Upper lobe of left lung (tissue), 6 donors: ENCODE results near the gene SLC2A14. TPM values are rescaled to one million over a fixed set of nuclear protein-coding genes. Genes with fewer than 3 reads are reported as not detected.
A peak's percentile ranks its signal among the peaks of the same experiment; 100 is the strongest.
"Not testable (repeated sequence)": the region's sequence is repeated elsewhere in the genome, so short reads cannot be mapped to it uniquely, and the experiment has no call there.

Experiments
- ATAC-seq, 2 donors: fragments of 200-7000 bp; cut with Tn5 transposase; one replicate each; pipeline ENCODE4 v1.9.1; 2022; ENCODE audit warnings: mild to moderate bottlenecking in 2 of 2, moderate library complexity in 2 of 2; ENCODE audit not compliant: low FRiP score in 2 of 2
- DNase-seq, 2 donors: peaks; one replicate each; pipeline ENCODE4 v3.0.0-alpha.2; 2019 to 2020
- H3K27ac ChIP-seq, 4 donors: fragments of 200-600 bp; sonication (generic); one replicate each; pipeline ENCODE4 v1.5.1; 2016 to 2019
- H3K27me3 ChIP-seq, 4 donors: fragments of 200-600 bp; sonication (generic); one replicate each; pipeline ENCODE4 v1.5.1; 2017 to 2019
- H3K36me3 ChIP-seq, 4 donors: fragments of 200-600 bp; sonication (generic); one replicate each; pipeline ENCODE4 v1.5.1; 2016 to 2019
- H3K4me1 ChIP-seq, 4 donors: fragments of 200-600 bp; sonication (generic); one replicate each; pipeline ENCODE4 v1.5.1; 2018 to 2019
- H3K4me3 ChIP-seq, 4 donors: fragments of 200-600 bp; sonication (generic); one replicate each; pipeline ENCODE4 v1.5.1; 2017 to 2019; ENCODE audit warnings: mild to moderate bottlenecking in 2 of 4, moderate library complexity in 1 of 4
- H3K9me3 ChIP-seq, 4 donors: fragments of 200-600 bp; sonication (generic); one replicate each; pipeline ENCODE4 v1.5.1; 2018 to 2019
- EP300 ChIP-seq, 4 donors: sonication (generic); formaldehyde crosslinking; IDR thresholded peaks; one replicate each; pipeline ENCODE4 v1.5.1; 2017; ENCODE audit warnings: antibody characterized with exemption in 4 of 4, control low read depth in 2 of 4
- POLR2A ChIP-seq, 4 donors: fragments of 450-650 bp; IDR thresholded peaks; one replicate each; pipeline ENCODE4 v1.5.1; 2016 to 2017; ENCODE audit warnings: antibody characterized with exemption in 4 of 4, mild to moderate bottlenecking in 2 of 4
- POLR2AphosphoS5 ChIP-seq, 2 donors: sonication (generic); formaldehyde crosslinking; IDR thresholded peaks; one replicate each; pipeline ENCODE4 v1.5.1; 2017; ENCODE audit warnings: antibody characterized with exemption in 2 of 2
- WGBS, 2 donors: methylation state at CpG; one replicate each; pipeline ENCODE4 v1.1.5; 2017 to 2018; 5-methylcytosine and 5-hydroxymethylcytosine counted together
- total RNA-seq, 6 donors: library from RNA; depleted of rRNA in 4 of 6; stranded (reverse); fragments of >200 nt in 4 of 6; gene quantifications; one replicate each; pipeline versions ENCODE4 v1.1.0 to v1.2.1, GENCODE V29; 2016 to 2021
- TF ChIP-seq, protein P1 (sequence below), 6 experiments: fragments of 450-650 bp in 4 of 6; fragments of 200-600 bp in 2 of 6; sonication (generic) in 2 of 6; IDR thresholded peaks; one replicate each; pipeline ENCODE4 v1.5.1; 2016 to 2019; ENCODE audit warnings: antibody characterized with exemption in 6 of 6
- donor health status: DM: no; HTN: no; CAD: no; lungs with moderate emphysema.
- donor health status: DM: no; HTN: yes; CAD: no; lungs with severe emphysema.

The SLC2A14 gene
- total RNA-seq, 6 donors from 2014 or later = 0.17 to 3.2 TPM; not detected in 4

DNA sequence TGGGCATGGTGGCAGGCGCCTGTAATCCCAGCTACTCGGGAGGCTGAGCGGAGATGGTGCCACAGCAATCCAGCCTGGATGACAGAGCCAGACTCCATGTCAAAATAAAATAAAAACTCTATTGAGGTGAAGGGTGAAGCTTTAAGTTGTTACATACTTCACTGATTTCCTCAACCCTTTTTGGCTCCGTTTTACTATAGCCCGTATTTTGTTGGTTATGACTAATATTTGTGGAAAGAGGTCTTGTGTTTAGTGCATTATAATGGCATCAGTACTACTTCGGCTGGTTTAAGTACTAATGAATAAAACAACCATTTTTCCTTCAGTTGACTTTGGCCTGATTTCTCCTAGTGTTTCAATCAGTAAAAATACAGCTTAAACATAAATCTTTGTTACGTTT lies 27.0 kb upstream of the SLC2A14 start:
- DNase-seq = no peak
- Histone ChIP-seq H3K9me3 (no peaks in the 10 kb centered on the region), H3K27ac (no peak overlapping the region), H3K27me3 (no peaks in the 10 kb centered on the region), H3K4me3 (no peak overlapping the region), H3K4me1 (no peaks in the 10 kb centered on the region), H3K36me3 (no peaks in the 10 kb centered on the region)
- WGBS, 2 donors = 86 to 88% methylated on average over 7 of the region's 7 CpGs
- TF ChIP-seq POLR2AphosphoS5 (IDR thresholded peaks at IDR 0.05) (no peak), EP300 (IDR thresholded peaks at IDR 0.05) (no peak), POLR2A (IDR thresholded peaks at IDR 0.05) (no peak)
- TF ChIP-seq, protein P1, sequence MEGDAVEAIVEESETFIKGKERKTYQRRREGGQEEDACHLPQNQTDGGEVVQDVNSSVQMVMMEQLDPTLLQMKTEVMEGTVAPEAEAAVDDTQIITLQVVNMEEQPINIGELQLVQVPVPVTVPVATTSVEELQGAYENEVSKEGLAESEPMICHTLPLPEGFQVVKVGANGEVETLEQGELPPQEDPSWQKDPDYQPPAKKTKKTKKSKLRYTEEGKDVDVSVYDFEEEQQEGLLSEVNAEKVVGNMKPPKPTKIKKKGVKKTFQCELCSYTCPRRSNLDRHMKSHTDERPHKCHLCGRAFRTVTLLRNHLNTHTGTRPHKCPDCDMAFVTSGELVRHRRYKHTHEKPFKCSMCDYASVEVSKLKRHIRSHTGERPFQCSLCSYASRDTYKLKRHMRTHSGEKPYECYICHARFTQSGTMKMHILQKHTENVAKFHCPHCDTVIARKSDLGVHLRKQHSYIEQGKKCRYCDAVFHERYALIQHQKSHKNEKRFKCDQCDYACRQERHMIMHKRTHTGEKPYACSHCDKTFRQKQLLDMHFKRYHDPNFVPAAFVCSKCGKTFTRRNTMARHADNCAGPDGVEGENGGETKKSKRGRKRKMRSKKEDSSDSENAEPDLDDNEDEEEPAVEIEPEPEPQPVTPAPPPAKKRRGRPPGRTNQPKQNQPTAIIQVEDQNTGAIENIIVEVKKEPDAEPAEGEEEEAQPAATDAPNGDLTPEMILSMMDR (IDR thresholded peaks at IDR 0.05) = no peak
- no peak for ATAC-seq

DNA sequence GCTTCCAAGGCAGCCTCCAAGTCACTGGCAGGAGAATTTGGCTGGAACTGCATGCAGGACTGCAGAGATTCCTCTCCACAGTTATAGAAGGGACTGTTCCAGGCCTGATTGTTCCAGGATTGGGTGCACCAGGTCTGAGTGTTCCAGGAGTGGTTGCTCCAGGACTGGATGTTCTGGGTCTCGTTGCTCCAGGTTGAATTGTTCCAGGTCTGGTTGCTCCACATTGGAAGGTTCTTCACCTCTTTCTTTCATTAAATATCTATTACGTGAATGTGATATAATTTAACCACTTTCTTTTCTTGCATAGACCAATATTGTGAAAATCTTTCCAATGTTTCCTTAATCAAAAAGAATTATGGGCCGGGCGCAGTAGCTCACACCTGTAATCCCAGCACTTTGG lies 24.0 kb upstream of the SLC2A14 start:
- 87 to 89% methylated on average over 4 of the region's 4 CpGs for WGBS, 2 donors
- not testable (repeated sequence) for H3K4me3 ChIP-seq, H3K9me3 ChIP-seq, ATAC-seq, H3K4me1 ChIP-seq, H3K27ac ChIP-seq, H3K36me3 ChIP-seq, DNase-seq, H3K27me3 ChIP-seq

DNA sequence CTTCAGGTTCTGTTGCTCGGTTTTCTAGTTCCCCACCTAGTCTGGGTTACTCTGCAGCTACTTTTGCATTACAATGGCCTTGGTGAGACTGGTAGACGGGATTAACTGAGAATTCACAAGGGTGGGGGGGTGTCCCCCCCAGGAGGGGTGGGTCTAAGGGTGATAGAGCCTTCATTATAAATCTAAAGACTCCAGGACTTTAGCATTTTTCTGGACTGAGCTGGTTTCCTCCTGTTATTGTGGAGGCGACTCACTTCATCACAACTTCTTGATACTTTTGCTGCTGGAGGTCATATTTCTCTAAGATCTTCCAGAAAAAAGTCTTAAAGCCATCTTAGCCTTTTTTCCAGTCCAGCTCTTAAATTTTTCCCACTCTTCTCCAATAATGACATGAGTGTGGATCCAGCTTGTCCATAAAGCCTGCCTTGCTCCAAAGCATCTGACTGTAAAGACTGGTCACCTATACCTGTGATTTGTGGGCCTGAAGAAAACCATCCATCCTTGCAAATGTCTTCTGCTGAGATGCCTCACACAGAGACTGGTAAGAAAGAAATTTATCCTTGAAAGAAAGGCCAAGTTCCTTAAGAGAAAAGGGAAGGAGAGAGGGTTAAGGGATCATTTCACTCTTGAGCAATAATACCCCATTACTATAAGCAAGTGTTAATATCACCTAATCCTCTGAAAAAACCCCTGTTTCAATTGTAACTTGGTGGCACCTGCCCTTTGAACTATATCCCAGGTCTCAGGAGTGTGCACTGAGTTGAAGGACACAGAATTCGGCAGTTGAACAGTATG lies 19.7 kb upstream of the SLC2A14 start:
- no peaks in the 10 kb centered on the region for H3K36me3 ChIP-seq
- no peak for ATAC-seq
- peaks cover 0 to 10% (median 5%) of the 10 kb centered on the region in 4 donors for H3K4me1 ChIP-seq
- no peaks in the 10 kb centered on the region for H3K27me3 ChIP-seq
- no peak overlapping the region for H3K4me3 ChIP-seq
- DNase-seq = no peak
- H3K27ac ChIP-seq = no peak overlapping the region
- TF ChIP-seq POLR2AphosphoS5 (IDR thresholded peaks at IDR 0.05) = no peak
- TF ChIP-seq POLR2A (IDR thresholded peaks at IDR 0.05) = no peak
- no peak for TF ChIP-seq EP300 (IDR thresholded peaks at IDR 0.05)
- TF ChIP-seq, protein P1 (IDR thresholded peaks at IDR 0.05) = no peak
- H3K9me3 ChIP-seq = no peaks in the 10 kb centered on the region
- 93 to 96% methylated on average over 4 of the region's 4 CpGs for WGBS, 2 donors

DNA sequence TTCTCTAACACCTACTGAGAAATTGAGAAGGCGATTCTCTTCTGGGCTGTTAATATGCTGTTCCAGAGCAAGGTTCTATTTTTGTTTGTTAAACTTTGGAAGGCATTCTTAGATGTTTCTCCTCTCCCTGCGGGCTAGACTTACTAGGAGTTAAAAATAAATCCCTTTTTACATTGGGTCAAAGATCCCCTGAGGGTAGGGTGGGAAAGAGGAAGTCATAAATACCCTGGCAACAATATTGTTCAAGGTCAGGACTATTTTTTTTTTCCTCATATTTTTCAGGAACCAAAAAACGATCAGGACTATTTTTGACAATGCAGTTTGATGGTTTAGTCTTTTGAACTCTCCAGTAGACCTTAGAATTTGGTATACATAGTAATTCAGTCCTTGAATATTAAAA lies 12.0 kb upstream of the SLC2A14 start:
- no peaks in the 10 kb centered on the region for H3K4me1 ChIP-seq
- ATAC-seq = no peak
- TF ChIP-seq POLR2A (IDR thresholded peaks at IDR 0.05) (no peak), POLR2AphosphoS5 (IDR thresholded peaks at IDR 0.05) (no peak), EP300 (IDR thresholded peaks at IDR 0.05) (no peak)
- TF ChIP-seq, protein P1 (IDR thresholded peaks at IDR 0.05) = no peak
- no peaks in the 10 kb centered on the region for H3K36me3 ChIP-seq
- H3K27ac ChIP-seq = no peak overlapping the region
- 27 to 32% methylated on average over 3 of the region's 3 CpGs for WGBS, 2 donors
- H3K9me3 ChIP-seq = no peaks in the 10 kb centered on the region
- H3K4me3 ChIP-seq = no peak overlapping the region
- DNase-seq = no peak
- H3K27me3 ChIP-seq = no peaks in the 10 kb centered on the region

DNA sequence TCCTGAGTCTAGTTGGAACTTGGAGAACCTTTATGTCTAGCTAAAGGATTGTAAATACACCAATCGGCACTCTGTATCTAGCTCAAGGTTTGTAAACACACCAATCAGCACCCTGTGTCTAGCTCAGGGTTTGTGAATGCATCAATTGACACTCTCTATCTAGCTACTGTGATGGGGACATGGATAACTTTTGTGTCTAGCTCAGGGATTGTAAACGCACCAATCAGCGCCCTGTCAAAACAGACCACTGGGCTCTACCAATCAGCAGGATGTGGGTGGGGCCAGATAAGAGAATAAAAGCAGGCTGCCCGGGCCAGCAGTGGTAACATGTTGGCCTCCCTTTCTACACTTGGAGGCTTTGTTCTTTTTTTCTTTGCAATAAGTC lies 9.0 kb upstream of the SLC2A14 start:
- WGBS, 2 donors = 87 to 88% methylated on average over 3 to 4 of the region's 4 CpGs
- not testable (repeated sequence) for H3K9me3 ChIP-seq, H3K27me3 ChIP-seq, H3K4me3 ChIP-seq, H3K27ac ChIP-seq, H3K36me3 ChIP-seq, DNase-seq, ATAC-seq, H3K4me1 ChIP-seq

DNA sequence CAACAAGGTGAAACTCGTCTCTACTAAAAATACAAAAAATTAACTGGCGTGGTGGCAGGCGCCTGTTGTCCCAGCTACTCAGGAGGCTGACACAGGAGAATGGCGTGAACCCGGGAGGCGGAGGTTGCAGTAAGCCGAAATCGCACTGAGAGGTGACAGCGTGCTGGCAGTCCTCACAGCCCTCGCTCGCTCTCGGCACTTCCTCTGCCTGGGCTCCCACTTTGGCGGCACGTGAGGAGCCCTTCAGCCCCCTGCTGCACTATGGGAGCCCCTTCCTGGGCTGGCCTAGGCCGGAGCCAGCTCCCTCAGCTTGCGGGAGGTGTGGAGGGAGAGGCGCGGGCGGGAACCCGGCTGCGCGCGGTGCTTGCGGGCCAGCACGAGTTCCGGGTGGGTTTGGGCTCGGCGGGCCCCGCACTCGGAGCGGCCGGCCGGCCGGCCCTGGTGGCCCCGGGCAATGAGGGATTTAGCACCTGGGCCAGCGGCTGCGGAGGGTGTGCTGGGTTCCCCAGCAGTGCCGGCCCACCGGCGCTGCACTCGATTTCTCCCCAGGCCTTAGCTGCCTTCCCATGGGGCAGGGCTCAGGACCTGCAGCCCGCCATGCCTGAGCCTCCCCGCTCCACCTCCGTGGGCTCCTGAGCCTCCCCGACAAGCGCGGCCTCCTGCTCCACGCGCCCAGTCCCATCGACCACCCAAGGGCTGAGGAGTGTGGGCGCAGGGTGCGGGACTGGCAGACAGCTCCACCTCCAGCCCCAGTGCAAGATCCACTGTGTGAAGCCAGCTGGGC lies 8.4 kb upstream of the SLC2A14 start:
- not testable (repeated sequence) for H3K4me3 ChIP-seq, ATAC-seq
- WGBS, 2 donors = 89 to 91% methylated on average over 29 to 34 of the region's 52 CpGs

More for the DNA sequence above, 8.4 kb upstream of the SLC2A14 start:
- not testable (repeated sequence) for H3K4me1 ChIP-seq, H3K36me3 ChIP-seq, H3K27ac ChIP-seq, H3K9me3 ChIP-seq, H3K27me3 ChIP-seq
- DNase-seq = peak in 1 of 2 donors; percentile 72
